Activated CD8-positive, alpha-beta memory T cell treated with anti-CD3 and anti-CD28 coated beads, Interleukin-2, amount 50 U/mL, for 24 hours (primary cell): ENCODE results near the gene ZNF471.

Experiments
- DNase-seq: peaks from one replicate; pipeline ENCODE4 v3.0.0-alpha.2; 2020; ENCODE audit errors: extremely low read depth

Gene ZNF471

DNA sequence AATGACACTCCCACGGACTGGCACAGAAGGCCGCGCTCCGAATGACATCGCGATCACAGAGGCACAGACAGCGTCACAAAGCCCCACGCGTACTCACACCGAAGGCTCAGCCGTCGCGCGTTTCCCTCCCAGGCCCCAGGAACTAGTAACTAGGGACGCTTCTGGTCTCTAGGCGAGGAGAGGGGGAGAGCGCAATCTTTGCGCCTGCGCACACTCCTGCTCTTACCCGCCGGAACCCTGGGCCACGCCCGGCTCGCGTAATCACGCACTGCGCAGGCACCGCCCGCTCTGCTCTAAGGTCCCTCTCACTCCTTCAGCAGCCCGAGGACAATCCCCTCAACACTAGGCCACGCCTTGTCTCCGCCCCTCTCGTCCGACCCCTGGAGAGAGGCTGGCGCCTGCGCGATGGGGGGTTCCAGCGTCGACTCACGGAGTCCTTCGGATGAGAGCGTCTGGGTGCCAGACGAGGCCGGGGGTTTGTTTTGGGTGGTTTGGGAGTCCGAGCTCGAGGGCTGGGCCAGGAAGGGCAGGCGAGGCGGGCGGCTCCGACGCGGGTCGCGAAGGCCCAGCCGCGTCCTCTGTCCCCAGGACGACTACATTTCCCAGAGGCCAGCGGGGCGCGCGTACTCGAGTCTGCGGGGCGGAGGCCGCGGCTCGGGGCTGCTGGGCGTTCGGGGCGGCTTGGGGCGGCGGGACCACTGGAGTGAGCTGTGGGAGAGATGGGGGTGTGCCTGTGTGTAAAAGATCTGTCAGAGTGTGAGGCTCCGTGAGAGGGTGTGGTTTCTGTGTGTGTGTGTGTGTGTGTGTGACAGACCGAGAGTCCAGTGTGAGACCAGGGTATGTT is at the start of gene ZNF471:
Gene ZNF471 (plus strand): TSS at position 410 of the 844 bp plus-strand sequence. CDS start 3,717 bp downstream, outside the sequence.
- DNase-seq, result peak; percentile 58

- DNase-seq, result no peak
Measured at GRCh38 chr19:56474308-56474707, 33.3 kb upstream of the ZNF471 start.

DNA sequence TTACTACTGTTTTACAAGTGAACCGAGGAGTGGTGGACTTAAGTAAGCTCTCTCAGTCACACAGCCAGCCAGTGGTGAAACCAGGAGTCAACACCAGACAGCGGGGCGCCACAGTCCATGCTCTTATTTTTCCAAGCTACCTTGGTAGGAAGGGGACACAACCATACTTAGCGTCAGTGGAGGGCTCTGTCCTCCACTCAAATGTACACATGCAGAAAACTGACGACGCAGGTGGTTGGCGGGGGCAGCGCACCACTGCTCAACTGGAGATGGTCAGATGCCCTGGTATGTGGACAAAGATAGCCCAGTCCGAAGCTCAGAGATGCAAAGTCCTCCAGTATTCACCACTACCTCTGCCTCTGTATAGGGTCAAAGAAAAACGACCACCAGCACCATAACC is 31.6 kb upstream of the ZNF471 start:
- DNase-seq, result no peak

DNA sequence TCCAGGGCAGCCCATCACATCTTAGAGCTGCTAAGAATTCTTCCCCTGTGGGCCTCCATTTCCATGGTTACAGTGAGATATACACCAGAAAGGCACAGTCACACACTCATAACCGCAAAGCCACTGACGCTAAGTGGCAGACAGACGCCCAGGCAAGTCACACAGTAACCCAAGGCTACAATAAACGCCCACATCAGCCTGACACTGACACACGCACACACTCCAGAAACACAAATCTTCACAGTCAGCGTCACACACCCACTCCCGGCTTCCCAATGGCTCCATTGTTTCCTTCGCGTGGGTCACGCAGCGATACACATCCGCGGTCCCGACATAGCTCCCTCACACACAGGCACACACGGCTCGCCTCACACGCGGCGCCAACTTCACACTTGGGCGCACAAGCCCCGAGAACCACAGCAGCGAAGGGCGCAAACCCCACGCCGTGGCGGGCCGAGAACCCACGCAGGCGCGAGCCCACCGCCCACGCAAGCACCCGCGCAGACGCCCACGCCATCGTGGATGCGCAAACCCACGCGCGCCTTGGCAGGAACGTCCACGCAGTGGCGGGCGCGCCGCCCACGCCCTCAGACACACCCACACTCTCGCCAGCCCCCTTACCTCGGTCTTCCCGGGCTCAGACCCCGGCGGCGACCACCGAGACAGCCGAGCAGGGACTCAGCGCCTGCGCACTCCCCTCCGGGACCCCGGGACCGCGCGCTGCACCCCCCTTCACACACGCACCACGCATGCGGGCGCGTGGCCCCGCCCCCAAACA is 30.8 kb upstream of the ZNF471 start, which contains the start of gene ZNF667:
Gene ZNF667 (minus strand): TSS at position 695 of the 778 bp plus-strand sequence. CDS start 14,975 bp downstream, outside the sequence.
- no peak for DNase-seq

DNA sequence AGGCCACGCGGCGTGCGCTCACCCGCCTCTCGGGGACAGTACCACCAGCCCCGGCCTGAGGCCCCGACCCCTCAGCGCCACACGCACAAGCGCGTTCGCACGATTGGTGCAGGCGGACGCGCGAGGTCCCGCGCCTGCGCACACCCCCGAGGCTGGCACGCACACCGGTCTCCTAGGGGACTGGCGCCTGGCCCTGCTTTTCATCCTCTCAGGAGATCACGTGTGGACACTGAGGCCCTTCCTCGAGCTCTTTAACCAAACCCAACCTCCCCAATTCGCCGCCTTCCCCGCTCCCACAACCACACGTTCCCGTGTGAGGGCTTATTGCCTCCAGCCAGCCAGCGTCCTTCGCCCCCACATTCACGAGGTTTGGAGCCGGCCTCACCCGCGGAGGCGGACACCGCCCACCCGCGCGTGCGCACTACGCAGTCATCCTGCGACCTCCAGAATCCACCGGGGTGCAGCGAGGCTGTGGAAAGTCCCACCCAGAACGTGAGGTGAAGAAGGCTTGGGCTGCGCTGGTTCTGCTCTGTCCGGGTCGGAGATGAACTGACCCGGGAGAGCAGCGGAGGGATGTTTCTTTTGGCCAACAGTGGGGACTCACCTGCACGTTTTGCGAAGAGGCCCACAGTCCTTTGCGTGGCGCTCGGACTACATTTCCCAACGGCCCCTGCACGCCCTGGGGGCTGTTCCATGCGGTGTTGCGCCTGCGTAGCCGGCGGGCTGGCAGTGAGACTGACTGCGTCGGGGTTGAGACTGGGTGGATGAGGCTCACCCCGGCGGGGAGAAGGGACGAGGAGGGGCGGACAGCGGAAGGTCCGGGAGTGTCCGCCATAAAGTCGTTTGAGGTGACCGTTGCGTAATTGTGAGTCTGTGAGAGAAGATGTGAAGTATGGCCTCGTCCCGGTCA is 30.0 kb upstream of the ZNF471 start:
- DNase-seq, result peak; percentile 36

DNA sequence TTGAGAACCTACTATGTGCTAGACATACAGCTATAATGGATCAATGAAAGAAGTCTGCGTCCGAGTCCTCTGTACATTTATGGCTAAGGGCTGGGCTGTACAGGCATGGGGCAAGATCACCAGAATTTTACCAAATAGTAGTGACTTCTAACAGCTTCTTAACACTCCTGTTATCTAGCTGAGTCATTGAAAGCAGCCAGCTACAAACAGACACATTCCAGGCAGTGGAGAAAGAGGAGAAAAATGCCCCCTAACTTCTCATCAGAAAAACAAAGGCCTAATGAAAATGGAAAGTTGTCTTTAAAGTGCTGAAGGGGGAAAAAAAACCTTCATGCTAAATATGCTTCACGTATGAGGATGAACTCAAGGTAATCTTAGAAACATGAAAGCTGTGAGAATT is 16.3 kb upstream of the ZNF471 start:
- no peak for DNase-seq

GRCh38 chr19:56504581-56504980 is 3.1 kb upstream of the ZNF471 start:
- DNase-seq, result no peak

GRCh38 chr19:56508290-56508778 is 679 bp downstream of the ZNF471 start:
- no peak for DNase-seq

DNA sequence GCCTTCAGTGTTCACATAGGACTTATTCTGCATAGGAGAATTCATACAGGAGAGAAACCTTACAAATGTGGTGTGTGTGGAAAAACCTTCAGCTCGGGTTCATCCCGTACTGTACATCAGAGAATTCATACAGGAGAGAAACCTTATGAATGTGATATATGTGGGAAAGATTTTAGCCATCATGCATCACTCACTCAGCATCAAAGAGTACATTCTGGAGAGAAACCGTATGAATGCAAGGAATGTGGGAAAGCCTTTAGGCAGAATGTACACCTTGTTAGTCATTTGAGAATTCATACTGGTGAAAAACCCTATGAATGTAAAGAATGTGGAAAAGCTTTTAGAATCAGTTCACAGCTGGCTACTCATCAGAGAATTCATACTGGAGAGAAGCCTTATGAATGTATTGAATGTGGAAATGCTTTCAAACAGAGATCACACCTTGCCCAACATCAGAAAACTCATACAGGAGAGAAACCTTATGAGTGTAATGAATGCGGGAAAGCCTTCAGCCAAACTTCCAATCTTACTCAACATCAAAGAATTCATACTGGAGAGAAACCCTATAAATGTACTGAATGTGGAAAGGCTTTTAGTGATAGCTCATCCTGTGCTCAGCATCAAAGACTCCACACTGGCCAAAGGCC is 17.7 kb downstream of the ZNF471 start:
- DNase-seq, result no peak

DNA sequence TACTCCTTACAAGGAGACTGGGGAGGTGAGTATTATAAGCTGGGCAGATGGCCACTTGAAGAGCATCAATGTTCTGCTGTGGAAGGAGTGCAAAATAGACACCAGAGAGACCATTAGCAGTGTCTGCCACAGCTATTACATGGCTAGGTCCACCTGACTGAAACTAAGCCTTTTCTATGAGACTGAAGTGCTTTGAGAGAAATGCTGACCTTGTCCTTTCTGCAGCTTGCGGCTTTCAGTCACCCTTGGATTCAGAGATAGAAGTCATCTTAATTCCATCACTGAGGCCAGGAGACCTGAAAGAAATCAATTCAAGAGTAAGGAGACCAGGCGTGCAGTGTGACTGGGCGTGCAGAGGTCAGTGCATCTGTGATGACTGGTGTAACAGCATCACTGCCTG is 29.8 kb downstream of the ZNF471 start:
- no peak for DNase-seq

DNA sequence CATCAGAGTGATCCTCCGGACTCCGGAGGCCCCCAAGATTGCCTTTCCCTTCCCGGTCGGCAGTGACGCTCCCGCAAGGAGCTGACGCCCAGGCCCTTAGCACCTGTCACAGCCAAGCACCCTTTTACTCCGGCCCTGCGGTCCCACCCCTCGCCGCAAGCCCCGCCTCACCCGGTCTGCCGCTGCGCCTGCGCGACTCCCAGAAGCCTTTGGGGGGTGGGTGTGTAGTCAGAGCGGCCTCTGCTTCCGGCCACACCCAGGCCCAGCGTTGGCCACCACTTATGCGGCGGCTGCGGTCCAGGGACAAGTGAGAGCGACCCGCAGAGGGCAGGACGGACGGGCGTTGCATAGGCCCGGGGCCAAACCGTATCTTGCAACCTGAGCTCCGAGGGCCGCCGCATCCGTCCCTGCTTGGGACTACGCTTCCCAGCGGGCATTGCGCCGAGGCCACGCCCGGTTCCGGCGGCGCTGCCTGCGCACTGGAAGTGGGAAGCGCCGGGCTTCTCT is 30.7 kb downstream of the ZNF471 start:
- DNase-seq, result peak; percentile 73

DNA sequence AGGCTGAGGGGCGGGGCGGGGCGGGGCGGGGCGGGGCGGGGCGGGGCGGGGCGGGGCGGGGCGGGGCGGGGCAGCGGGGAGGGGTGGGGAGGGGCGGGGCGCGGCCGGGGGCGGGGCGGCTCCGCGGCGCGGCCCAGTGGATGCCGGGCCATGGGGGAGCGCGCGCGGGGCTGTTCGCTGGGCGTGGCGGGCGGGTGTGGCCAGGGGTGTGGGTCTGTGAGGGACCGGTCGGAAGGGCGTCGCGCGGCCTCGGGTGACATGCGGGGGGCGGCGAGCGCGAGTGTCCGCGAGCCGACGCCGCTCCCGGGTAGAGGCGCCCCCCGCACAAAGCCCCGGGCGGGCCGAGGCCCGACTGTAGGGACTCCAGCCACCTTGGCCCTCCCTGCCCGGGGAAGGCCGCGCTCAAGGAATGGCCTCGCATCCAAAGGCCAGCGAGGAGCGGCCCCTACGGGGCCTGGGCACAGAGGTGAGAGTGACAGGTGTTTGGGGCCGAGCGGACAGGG is 31.2 kb downstream of the ZNF471 start, which contains the start of gene ZFP28:
Gene ZFP28 (plus strand): TSS at position 188 of the 503 bp plus-strand sequence. CDS start 71 bp downstream, at position 259.
- peak; percentile 44 for DNase-seq

- no peak for DNase-seq
Measured at GRCh38 chr19:56543776-56544175, 36.1 kb downstream of the ZNF471 start.

DNA sequence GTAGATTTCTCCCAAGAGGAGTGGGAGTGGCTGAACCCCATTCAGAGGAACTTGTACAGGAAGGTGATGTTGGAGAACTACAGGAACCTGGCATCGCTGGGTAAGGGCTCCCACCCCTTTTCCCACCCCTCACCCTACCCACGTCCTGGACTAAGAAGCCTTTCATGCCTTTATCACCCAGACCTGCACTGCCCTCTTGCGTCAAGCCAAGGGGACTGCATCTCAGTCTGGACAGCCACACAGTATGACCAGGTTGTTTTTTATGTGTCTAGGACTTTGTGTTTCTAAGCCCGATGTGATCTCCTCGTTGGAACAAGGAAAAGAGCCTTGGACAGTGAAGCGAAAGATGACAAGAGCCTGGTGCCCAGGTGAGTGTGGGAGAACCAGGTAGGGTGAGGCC is 39.9 kb downstream of the ZNF471 start:
- DNase-seq, result no peak

GRCh38 chr19:56554272-56554869 is 46.7 kb downstream of the ZNF471 start:
- DNase-seq, result no peak

DNA sequence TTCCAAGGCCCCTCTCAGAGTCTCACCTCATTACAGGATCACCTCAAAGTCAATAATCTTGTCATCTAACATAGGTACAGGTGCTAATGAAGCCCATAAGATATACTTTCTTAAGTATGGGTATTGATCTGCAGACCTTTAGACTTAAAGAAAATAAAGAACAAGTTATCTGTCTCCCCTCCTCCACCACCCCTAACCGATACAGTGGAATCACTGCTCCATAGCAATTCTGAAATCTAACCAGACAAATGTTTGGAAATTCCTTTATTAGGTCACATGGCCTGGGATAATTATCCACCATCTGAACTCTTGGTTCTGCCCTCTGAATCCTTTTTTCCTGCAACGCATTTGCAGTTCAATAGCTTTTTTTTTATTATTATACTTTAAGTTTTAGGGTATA is 55.1 kb downstream of the ZNF471 start:
- DNase-seq, result no peak

GRCh38 chr19:56566904-56567273 is 59.2 kb downstream of the ZNF471 start:
- no peak for DNase-seq

DNA sequence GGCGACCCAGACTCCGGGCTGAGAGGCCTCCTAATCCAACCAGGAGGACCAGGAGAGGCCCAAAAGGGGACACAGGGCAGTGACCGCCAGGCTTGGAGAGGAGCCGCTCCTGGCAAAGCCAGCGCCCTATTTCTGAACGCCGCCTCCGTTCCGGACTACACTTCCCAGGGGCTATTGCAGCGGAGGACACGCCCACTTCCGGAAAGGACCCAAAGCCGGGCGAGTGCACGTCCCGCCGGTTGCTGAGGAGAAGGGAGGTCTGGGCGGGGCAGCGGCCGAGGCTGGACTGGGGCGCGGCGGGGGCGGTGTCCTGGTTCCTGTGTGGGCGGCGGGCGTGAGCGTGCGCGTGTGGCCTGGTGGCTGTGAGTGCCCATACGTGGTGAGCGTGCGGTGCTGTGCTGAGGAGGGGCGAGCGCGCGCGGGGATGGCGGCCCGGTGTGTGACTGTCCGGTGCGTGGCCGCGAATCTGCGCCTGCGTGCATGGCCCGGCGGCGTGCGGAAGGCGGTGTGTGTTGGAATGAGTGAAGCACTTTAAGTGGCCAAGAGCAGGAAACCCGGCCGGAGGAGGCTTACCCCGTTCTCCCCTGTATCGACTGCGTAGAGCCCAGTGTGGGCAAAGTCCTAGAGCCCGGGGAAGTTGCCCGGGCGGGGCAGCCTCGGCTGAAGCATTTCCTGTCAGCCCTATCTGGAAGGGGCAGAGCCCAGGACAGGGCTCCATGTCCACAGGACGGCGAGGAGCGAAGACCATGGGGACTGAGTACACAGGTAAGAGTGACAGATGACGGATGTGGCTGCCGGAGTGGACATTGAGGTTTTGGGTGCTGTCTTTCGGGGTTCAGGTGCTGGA is 59.8 kb downstream of the ZNF471 start, which contains the start of gene ZNF470:
Gene ZNF470 (plus strand): TSS at position 195 of the 847 bp plus-strand sequence. CDS start 2,844 bp downstream, outside the sequence.
- peak; percentile 65 for DNase-seq

GRCh38 chr19:56572589-56572988 is 64.9 kb downstream of the ZNF471 start:
- DNase-seq, result no peak
